EL (cell line): ENCODE data around the gene FBXO11.
"Not testable (repeated sequence)": the region's sequence is repeated elsewhere in the genome, so short reads cannot be mapped to it uniquely, and the experiment has no call there.

Experiments
- DNase-seq: peaks from one replicate; pipeline ENCODE4 v3.0.0-alpha.2; 2016

FBXO11 gene

DNA sequence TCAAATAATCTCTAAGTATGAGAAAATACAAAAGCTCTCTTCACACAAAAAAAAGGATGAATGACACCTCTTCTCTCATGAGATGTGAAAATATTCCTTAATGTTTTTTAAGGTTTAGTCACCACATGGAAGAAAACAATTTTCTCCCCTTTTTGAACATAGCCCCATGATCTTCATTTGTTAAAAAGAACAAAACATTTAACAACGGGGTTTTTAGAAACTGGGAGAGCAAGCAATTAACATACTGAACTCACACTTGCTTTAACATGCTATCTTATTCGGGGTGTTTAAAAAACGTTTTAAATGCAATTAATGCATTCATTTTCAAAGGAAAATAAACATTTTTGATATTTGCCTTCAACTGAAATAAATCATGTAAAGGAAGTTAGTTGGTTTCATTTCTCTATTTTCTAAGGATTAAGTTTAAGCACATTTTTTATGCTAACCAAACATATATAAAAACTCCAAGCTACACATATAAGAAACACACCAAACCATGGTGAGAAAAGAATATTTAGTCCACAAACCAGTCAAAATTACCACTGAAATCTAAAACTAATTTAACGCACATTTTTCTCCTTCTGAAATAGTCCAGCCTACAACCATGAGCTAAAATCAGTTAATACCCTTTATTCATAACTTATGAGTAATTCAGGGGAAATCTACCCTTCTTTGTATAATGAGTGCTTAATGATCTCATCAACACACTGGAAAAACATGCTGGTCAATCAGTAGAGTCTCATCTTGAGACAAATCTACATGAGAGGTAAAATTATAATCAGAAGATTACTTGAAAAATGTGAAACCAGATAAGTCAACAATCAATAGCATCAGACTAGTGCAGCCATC is 8.2 kb downstream of the FBXO11 start:
- peak; percentile 10 for DNase-seq

DNA sequence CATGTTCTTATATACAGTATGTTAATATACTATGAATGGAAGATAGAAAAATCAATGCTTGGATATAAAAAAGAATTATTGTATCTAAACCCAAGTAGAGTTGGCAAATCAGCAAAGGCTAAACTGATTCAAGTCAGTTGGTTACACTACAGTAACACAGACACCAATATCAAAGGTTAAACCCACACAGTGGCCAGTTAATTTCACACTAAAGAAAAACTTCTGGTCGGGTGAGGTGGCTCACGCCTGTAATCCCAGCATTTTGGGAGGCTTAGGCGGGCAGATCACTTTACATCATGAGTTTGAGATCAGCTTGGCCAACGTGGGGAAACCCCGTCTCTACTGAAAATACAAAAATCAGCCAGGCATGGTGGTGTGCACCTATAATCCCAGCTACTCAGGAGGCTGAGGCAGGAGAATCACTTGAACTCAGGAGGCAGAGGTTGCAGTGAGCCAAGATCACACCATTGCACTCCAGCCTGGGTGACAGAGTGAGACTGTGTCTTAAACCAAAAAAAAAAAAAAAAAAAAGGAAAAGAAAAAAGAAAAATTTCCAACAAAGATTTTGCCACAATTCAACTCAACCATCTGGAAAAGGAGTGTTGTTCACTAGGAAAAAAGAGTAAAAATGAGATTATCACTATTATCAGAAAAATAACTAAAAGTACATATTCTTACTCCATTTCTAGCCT is 9.0 kb downstream of the FBXO11 start:
- not testable (repeated sequence) for DNase-seq

DNA sequence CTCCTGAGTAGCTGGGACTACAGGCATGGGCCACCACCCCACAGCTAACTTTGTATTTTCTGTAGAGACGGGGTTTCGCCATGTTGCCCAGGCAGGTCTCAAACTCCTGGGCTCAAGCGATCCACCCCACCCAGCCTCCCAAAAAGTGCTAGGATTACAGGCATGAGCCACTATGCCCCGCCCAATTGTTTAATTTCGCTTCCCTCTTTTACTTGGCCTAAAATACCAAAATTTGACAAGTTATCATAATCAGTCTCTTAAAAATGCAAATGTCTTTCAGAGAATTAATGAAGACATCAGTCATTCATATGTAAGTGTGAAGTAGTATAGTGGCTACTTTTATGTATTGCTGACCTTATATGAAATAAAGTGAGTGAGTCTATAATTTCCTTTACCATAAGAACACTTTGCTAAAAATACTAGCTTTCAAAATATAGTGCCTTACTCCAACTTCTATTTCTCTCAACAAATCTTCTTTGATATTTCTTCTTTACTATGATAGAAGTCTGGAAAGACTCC is 9.8 kb downstream of the FBXO11 start:
- no peak for DNase-seq

DNA sequence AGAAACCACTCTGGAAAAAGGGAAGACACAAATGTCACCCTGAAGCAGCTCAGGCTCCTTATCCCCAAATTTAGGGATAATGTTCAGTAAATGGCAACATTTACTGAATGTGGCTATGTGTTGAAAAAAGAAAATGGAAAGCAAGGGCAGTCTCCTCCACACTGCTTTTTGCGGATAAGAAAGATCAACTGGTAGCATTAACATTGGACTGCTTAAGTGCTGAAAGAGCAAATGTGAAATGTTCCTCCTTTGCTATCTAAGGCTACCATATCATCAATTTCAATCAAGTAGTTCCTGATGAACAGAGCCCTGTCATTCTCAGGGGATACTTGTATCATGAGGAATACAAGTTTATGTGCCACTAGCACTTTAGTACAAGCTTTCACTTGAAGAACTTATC is 12.5 kb downstream of the FBXO11 start:
- DNase-seq = no peak

DNA sequence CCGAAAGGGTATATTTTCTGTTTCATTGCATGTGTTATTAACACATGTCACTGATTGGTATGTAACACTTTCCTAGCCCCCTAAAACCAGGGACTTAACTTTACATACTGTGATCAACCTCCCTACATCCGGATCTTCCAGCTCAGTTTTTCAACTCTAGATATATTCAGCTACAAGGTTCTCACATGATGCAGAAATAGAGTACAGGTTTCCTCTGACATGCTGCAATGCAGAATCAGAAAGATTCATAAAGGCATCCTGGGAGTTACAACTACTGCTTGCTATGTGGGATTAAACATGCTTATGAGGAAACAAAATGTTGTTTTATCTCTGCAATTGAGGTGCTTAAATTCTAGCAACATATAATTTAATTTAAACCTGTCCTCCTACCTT is 14.0 kb downstream of the FBXO11 start:
- no peak for DNase-seq

DNA sequence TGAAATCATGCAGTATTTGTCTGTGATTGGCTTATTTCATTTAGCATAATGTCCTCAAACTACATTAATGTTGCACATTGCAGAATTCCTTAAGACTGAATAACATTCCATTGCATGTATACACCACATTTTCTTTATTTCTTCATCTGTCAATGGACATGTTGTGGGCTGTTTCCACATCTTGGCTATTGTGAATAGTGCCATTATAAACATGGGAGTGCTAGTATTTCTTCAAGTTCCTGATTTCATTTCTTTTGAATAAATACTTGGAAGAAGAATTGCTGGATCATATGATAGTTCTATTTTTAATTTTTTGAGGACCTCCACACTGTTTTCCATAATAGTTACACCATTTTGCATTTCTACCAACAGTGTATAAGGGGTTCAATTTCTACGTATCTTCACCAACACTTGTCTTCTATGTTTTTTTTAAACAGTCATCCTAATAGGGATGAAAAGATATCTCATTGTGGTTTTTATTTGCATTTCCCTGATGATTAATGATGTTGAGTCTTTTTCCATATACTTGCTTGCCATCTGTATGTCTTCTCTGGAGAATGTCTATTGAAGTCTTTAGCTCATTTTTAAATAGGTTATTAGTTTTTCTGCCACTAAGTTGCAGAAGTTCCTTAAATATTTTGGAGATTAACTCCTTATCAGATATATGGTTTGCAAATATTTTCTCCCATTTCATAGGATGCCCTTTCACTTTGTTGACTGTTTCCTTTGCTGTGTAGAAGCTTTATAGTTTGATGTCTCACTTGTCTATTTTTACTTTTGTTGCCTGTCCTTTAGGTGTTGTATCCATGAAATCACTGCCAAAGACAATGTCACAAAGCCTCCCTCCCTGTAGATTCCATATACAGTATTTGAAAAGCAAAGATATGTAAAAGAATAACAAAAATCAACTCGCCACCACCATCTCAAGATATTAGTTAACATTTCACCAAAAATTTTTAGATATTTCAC is 14.6 kb downstream of the FBXO11 start:
- peak; percentile 33 for DNase-seq

DNA sequence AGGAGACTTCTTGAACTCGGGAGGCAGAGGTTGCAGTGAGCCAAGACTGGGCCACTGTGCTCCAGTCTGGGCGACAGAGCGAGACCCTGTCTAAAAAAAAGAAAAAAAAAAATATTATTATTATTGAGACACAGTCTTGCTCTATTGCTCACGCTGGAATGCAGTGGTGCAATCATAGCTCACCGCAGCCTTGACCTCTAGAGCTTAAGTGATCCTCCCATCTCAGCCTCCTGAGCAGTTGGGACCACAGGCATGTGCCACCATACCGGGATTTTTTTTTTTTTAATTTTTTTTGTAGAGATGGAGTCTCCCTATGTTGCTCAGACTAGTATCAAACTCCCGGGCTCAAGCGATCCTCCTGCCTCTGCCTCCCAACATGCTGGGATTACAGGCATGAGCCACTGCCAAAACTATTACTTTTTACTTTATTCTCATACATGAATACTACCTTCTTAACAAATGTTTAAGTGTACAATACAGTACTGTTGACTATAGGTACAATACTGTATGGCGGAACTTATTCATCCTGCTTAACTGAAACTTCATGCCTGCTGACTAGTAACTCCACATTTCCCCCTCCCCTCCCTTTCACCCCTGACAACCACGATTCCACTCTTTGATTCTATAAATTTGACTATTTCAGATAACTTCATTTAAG is 15.5 kb downstream of the FBXO11 start:
- peak; percentile 47 for DNase-seq

DNA sequence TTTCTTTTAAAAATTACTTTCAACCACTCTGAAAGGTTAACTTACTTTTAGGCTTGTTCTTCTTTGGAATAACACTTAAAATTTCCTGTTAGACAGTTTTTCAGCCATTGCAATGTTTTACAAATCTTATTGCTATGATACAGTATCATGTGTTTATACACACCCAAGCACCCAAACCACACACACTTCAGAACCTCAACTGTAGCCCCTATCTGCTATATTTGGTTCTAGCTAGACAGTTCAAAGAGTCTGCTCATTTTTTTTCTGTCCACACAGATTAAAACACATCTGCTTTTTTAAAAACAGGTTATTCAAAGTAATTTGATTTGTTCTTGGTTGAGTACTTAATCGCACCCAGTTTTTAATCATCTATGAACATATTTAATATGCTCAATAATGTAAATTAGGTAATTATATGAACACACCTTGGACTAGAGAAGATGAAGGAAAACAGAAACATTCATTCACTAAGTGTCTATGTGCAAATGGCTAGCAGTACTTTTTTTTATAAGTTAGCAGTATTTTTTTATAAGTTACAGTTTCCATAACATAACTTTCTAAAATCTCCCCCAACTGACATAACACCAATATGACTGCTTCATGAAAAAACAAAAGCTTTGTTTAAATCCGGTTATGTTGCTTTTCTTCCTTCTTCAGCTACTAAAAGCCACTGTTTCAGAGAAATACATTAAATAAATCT is 17.6 kb downstream of the FBXO11 start:
- DNase-seq = no peak

DNA sequence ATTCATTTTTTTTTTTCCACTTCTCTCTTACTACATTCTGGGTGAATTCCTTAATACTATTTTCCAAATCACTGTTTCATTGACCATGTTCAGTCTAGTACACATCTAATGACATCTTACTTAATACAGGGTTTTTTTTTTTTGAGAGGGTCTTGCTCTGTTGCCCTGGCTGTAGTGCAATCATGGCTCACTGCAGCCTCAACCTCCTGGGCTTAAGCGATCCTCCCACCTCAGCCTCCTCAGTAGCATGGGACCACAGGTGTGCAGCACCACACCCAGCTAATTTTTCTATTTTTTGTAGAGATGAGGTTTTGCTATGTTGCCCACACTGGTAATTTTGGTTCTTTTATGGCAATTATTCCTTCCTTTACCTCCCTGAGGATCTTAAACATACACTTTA is 29.4 kb downstream of the FBXO11 start:
- DNase-seq = no peak

DNA sequence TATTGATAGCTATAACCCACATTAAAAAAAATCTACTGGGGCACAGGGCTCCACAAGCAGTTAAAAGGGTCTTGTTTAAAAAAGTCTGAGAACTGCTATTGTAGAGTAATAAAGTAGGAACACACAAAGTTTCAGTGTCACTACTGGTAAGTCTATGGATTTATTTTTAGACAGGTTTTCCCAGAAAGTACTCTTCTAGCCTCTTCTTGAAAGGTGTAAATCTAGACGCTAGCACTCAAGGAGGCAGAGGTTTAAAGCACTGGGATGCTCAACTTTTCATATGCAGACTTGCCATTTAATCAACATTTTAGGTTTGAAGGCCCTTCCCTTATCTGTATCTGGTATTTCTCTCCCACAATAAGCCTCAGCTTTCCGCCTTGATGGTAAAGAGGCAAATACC is 33.4 kb downstream of the FBXO11 start:
- no peak for DNase-seq

DNA sequence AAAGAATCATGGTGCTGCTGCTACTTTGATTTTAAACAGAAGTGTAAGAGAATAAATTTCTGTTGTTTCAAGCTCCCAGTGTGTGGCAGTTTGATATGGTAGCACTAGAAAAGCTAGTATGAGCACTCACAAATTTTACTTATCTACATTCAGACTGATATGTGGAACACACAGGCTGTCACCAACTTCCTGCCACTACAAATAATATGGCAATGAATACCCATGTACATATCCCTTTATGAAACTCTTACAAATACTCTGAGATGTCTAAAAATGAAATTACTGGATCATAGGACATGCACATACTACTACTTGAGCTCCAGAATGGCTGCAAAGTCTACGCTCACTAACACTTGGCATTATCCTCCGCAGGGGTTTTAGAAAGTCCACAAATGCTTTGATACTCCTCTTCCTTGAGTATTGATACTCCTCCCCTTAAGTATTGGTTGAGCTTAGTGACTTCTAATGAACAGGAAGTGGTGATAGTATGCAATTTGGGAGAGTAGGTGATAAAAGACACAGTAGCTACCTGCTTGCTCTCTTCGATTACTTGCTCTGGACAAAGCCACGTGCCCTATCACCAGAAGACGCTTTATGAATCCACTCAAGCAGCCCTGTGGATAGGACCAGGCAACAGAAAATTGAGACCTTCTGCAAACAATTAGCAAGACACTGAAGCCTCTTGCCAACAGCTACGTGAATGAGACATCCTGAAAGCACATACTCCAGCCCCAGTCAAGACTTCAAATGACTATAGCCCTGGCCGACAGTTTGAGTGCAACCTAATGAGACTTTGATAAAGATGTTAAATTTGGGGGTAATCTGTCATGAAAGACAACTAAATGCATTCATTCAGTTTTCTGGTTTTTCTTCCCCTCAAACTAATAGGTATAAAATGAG is 35.4 kb downstream of the FBXO11 start:
- no peak for DNase-seq

DNA sequence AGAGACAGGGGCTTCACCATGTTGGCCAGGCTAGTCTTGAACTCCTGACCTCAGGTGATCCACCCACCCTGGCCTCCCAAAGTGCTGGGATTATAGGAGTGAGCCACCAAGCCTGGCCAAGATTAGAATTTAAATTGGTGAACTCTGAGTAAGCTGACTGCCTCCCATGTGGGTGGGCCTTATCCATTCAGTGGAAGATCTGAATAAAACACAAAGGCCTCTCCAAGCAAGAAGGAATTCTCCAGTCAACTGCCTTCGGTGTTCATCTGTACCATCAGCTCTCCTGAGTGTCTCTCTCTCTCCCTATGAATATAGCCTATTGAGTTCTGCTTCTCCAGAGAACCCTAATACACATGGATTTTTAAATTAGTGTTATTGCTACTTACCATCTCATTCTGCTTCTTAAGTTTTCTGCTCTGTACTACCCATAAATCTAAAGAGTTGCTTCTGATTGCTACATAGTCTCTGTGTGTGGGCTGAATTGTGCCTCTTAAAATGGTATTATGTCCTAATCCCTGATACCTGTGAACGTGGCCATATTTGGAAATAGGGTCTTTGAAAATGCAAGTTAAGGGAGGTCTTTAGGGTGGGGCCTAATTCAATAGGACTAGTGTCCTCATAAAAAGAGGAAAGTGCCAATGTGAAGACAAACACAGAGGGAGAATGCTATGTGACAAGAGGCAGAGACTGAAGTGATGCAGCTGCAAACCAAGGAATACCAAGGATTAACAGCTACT is 36.3 kb downstream of the FBXO11 start:
- DNase-seq = no peak

DNA sequence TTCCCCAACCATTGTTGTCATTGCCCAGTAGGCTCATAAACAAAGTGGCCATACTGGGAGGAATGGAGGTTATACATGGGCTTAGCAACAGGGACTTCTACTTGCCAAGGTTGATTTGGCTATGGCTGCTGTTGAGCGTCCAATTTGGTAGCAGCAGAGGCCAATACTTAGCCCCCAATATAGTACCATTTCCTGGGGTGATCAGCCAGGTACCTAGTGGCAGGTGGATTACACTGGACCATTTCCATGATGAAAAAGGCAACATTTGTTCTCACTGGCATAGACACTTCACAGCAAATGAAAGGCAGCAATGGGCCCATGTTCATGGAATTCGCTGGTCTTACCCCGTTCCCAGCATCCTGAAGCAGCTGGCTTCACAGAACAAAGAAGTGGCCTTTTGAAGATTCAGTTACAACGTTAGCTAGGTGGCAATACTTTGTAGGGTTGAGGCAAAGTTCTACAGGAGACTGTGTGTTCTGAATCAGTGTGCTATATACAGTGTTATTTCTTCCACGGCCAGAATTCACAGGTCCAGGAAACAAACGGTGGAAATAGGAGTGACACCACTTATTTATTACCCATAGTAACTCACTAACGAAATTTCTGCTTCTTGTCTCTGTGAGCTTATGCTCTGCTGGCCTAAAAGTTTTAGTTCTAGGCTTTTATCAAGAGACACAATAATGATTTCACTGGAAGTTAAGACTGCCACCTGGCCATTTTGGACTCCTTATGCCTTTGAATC is 37.5 kb downstream of the FBXO11 start:
- DNase-seq = no peak

DNA sequence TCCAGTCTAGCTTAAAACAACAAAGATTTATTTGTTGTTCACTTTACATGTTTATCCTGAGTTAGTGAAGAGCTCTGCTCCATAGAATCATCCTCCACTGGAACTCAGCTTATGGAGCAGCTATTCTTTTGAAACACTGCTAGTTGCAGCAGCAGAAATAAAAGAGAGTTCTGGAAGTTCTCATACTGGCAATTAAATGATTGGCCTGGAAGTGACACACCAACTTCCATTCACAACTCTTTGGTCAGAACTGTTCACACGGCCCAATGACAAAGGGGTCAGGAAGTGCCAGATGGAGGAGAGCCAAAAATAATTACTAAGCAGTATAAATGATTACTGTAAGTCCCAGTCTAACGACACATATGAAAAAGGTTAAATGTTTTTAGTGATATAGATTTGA is 39.1 kb downstream of the FBXO11 start:
- peak; percentile 81 for DNase-seq

DNA sequence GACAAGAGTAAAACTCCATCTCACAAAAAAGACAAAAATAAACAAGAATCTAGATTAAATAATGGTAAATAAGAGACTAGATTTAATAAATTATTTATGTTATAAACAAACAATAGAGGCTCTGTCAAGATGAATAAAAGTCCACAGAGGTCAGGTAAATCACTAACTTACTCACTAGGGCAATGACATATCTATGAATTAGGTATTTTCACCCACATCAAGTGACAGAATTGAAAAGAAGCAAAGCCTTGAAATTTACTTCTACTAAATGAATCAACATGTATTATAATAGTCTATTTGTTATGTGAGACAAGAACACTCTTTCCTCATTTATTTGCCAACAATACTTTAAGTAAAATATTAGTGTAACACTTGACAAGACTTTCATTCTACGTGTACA is 41.7 kb downstream of the FBXO11 start:
- DNase-seq = no peak

DNA sequence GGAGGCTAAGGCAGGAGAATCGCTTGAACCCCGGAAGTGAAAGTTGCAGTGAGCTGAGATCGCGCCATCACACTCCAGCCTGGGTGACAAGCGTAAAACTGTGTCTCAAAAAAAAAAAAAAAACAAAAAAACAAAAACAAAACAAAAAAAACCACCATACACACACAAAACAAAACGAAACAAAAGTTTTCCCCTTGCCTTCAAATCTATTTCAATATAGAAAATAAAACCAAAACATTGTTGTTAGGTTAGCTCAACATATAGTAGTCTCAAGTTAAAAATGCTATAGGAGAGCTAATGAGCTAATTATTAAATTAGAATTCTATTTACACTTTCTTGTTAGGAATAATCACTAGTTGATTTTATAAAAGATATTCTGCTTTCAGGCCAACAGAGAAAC is 43.3 kb downstream of the FBXO11 start:
- DNase-seq = no peak

DNA sequence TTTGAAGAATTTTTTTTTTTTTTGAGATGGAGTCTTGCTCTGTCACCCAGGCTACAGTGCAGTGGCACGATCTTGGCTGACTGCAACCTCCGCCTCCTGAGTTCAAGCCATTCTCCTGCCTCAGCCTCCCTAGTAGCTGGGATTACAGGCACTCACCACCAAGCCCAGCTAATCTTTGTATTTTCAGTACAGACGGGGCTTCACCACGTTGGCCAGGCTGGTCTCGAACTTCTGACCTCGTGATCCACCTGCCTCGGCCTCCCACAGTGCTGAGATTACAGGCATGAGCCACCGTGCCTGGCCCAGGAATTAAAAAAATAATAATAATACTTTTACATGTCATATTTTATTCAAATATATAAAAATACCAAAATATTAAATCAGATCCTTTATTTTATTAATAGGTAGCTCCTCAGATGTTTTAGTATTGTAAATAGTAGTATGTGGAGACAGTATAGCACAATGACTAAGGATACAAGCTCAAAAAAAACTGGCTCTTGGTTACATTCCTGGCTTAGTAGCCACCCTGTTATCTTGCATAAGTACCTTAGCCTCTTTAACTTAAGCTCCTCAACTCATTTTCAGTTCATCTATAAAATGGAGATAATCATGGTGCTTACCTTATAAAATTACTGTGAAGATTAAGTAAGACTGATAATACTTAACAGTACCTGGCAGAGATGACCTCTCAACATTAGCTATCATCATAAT is 53.1 kb downstream of the FBXO11 start:
- DNase-seq = peak; percentile 21

DNA sequence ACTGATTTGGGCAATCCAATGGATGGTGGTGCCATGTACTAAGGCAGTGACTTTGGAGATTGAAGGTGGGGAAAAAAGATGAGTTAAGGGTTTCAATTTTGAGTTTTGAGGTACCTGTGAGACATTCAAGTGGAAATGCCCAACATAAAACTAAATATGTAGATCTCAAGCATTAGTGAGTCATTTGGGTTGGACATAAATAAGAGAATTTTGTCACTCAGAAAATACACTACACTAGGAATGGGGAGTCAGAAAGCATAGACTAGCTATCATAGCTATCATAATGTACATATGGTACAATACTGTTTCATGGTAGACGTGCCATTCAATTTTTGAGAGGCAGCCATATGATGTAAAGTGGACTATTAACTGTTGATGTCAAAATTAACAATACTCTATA is 56.1 kb downstream of the FBXO11 start:
- no peak for DNase-seq

DNA sequence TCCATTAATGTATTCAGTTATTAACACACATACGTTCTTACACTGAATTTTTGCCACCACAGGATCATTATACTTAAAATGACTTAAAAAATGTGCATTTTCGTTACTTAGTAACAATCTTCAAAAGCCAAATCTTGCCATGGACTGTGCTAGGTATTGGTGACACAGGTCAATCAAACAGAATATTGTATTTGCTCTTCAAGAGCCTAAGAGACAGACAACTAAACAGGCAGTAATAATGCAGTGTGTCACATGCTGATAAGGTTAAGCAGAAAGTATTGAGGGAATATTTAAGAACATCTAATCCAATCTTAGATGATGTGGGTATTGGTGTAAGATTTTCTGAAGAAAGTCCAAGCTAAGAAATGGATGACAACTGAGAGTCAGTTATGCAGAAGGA is 56.9 kb downstream of the FBXO11 start:
- no peak for DNase-seq
